ENCODE data around the gene ULBP1. TPM values are rescaled to one million over a fixed set of nuclear protein-coding genes. Genes with fewer than 3 reads are reported as not detected.
"Not testable (repeated sequence)": the region's sequence is repeated elsewhere in the genome, so short reads cannot be mapped to it uniquely, and the experiment has no call there.

Gene ULBP1
- total RNA-seq, 1 donor from 2014 or later: 2.0 TPM

DNA sequence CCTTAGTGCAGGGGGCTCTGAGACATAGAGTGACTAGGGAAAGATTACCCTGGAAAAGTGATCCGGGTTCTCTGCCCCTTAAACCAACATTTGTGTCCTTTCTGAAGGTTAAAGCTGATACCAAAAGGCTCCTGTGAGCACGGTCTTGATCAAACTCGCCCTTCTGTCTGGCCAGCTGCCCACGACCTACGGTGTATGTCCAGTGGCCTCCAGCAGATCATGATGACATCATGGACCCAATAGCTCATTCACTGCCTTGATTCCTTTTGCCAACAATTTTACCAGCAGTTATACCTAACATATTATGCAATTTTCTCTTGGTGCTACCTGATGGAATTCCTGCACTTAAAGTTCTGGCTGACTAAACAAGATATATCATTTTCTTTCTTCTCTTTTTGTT is 15.1 kb upstream of the ULBP1 start:
- intact Hi-C loops (cut with micrococcal nuclease): no loop called here

DNA sequence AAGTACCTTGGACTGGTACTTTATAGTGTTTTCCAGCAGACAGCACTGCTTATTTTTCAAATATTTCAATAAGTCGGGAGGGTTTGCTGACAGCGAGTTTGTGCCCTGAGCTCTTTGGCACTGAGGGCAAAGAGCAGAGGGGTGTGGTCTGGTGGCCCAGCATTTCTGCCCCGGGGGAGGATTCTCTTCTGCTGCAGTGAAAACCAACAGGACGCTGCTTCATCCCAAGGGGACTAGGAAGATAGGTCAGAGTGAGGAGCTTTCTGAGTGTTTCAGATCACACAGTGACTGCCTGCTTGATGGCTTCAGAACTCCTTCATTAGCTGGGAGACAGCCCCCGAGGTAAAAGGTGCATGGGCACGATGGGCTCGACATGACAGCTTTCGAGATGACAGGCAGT is 13.3 kb upstream of the ULBP1 start:
- intact Hi-C loops (cut with micrococcal nuclease): no loop called here

DNA sequence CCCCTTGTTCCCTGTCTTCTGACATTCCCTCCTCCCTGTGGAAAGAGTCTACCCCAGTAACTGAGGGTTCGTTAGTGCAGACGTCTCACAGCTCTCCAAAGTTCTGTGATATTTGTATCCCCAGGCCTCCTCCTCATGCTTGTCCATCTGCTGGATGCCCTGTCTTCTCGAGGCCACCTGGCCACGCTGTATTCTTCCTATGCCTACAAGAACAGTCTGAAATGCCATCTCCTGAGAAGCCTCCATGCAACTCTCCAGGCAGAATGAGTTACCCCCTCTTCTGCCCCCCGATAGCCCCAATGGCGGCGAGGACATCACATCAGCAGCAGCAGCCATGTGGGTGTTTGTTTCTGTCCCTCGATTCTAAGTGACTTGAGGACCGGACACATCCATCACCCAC is 12.6 kb upstream of the ULBP1 start:
- intact Hi-C loops (cut with micrococcal nuclease): no loop called here

DNA sequence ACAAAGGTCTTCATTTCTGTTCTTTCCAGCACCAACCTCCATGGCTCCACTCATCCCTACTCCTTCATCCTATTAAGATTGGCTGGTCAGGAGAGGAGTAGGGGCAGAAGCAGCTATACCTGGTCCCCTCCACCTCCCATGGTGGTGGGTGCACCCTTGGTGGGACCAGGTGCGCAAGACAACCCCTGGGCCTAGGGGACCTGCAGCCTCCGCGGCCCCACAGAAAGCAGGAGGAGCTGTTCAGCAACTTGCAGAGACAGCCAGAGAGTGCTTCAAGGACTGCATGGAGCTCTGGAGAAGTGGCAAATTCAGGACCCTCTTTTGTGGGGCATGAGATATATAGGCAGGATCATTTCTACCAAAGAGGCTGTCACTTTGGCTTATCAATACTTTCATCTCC is 12.1 kb upstream of the ULBP1 start:
- intact Hi-C loops (cut with micrococcal nuclease): no loop called here

DNA sequence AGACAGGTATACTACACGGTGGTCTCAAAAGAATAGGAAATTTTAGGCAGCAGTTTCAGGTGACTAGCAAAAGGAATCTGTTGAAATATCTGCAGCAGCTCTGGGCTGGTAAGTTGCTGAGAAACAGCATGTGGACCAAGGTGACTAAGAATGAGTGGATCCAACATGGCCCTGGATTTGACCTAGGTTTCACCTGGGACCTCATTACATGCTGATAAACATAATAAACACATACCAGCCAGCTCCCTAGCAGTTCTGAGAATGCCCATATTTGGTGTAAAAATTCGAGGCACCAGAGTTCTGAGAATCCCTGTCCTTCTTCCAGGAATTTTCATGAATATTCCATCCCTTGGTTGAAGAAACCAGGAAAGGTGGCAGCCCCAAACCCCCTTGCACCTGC is 10.4 kb upstream of the ULBP1 start:
- intact Hi-C loops (cut with micrococcal nuclease): not testable (repeated sequence)

DNA sequence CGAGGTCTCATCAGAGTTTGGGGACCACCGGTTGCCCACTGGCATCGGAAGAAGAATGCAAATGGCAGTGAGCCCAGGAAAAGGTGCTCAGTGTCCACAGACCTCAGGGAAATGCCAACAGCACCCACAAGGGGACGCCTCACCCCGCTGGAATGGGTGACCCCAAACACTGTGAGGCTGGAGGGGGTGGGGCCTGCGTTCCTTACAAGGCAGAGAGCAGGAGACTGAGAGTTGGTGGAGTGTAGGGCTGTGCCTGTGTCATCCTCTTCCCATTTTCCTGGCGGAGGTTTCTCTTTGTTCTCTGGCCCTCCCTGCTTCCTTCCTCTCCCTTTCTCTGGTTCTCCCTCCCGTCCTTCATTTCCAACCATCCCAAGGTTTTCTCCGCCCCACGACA is 9.8 kb upstream of the ULBP1 start:
- intact Hi-C loops (cut with micrococcal nuclease): not testable (repeated sequence)

DNA sequence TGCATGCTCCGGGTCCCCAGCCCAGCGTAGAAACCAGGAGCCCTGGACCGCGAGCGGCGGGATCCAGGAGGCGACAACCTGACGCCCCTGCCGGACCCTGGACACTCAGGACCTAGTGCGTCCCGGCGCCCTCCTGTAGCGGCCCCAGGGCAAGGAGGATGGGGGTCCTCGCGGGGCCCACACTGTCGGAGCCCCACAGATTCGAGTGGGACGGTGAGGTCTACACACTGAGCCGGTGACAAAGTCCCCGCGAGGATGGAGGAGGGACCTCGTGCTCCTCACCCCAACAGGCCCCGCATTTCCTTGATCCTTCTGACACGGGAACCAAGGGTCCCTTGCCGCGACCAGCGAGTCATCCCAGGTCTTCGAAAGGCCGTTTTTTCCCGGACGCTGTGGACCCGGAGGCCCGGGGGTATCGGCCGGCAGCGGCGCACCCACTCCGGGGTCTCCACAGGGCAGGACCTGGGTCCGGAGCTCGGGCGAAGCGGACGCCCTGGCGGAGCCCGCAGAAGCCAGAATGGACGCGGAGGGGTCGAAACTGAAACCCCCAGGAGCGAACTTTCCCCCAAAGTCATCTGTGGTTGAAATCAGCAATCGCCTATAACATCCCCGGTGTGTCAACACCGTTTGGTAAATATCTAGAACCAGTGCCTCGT is 9.3 kb upstream of the ULBP1 start:
- intact Hi-C loops (cut with micrococcal nuclease): not testable (repeated sequence)

DNA sequence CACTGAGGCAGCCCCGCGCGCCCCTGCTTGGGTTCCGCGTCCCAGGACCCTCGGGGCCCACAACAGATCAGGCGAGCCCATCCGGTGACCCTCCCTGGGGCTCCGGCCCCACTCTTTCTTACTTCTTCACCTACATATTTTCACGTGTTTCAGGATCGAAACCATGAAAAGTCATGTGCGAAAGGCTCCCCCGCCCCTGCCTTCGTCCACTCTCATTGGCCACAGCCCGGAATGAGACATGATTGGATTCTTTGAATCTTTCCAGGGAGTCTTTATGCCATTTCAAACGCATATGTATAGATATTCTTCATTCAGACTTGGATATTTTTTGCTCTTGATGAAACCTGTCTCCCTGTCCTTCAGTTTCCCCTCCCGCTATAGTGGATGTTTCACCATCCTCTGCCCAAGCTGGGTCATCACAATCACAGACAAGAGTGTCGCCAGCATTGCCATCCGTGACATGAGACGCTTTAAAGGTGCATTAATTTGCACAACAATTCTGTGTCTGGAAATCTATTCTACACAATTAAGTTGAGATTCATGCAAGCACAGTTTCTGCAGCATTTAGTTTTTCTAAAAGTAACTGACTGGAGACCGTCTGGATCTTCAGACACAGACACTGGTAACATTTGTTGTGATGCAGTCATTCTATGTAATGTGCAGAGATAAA is 8.6 kb upstream of the ULBP1 start:
- intact Hi-C loops (cut with micrococcal nuclease): not testable (repeated sequence)

DNA sequence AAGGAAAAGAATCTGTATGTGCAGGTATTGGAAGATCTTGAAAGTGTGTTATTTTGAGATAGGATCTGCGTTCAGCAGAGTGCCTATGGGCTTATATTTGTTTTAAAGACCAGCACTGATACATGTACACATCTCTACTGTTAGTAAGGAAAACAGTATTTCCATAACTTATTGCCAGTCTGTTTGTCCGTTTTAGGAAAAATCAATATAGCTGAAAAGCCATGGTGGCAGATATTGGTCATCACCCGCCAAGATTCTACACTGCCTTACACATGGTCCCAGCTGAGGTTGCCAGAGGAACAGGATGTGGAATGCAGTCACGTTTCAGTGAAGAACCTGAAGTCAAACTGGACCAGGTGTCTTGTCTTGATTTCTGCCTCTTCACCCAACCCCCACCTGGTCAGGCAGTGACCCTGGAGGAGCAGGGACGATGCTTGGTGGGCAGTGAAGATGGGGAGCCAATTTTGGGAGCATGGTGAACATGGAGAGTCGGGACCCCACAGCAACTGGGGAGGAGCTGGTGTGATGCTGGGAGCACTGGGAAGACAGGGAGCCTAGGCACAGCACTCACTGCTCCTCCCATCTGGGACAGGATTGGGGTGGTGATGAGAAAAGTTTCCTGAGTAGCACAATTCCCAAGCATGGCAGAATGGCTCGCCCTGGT is 8.0 kb upstream of the ULBP1 start:
- intact Hi-C loops (cut with micrococcal nuclease): loop anchor here (1.0 kb wide), 1 partner anchor 59 kb away; no protein-coding TSS in a partner anchor

DNA sequence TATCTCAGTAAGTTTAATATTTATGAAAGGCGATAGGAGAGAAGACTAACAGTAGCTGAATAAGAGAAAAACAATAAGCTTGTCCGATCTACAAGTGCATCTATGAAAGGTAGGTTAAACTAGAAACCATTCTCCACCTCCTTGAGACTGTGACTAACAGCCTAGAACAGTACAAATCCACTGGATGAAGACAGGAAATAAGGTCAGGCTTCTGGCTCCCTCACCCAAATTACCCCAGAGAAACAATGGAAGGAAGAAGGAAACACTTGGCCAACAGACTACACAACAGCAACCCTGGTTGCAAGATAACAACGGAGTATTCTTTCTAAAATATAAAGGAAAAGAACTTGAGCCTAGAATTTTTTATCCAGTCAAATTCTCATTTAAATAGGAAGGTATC is 5.6 kb upstream of the ULBP1 start:
- intact Hi-C loops (cut with micrococcal nuclease): not testable (repeated sequence)

DNA sequence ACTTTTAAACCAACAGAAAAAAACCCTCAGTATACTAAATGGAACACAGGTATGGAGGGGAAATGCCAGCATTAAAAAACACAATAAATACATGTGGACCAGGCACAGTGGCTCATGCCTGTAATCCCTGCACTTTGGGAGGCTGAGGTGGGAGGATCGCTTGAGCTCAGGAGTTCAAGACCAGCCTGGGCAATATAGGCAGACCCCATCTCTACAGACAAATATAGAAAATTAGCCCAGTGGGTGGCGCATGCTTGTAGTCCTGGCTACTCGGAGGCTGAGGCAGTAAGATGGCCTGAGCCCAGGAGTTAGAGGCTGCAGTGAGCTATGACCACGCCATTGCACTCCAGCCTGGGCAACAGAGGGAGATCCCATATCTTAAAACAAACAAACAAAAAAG is 3.9 kb upstream of the ULBP1 start:
- intact Hi-C loops (cut with micrococcal nuclease): loop anchor here (5.0 kb wide), 1 partner anchor 33 kb away; no protein-coding TSS in a partner anchor

DNA sequence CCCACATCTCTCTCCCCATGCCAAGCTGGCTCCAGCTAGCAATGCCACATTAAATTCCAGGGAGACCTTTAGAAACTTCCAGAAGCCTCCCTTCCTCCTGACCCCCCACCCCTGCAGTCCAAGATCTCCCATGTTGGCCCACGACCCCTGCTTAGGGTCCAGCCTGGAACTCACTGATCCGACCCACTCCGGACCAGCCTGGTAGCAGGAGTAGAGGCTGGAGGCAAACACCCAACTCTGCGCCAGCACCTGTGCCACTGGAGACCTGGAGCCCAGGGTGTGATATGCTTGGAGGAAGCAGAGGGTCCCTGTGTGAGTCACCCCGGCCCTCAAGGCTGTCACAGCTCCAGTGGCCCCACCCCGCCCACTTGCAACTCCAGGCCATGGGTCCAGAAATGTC is 3.3 kb upstream of the ULBP1 start:
- intact Hi-C loops (cut with micrococcal nuclease): loop anchor here (5.0 kb wide), 1 partner anchor 33 kb away; no protein-coding TSS in a partner anchor

DNA sequence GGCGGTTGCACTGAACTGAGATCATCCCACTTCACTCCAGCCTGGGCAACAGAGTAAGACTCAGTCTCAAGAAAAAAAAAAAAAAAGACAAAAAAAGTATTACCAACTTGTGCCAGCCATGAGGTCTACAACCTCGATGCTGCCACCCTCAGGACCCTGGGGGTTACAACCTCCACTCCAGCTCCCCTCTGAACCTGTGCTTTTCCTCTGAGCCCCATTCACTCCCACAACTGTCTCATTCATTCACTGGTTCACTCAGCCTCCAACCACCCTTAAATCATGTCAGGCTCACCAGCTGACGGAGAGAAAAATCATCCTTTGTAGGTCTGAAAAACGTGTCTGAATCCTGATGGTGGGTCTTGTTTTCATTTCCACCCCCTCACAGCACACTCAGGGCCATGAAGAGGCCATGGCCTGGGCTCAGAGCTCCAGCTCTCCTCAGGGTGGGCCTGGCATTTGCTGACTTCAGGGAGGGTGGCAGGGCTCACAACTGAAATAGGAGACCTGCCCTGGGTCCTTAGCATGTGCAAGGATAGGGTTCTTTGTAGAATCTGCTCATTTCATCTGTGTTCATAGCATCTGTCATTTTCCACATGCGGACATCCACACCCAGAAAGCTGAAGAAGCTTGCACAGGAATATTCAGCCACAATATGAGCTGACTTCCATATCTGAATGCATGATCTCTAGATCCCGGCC is 1.9 kb upstream of the ULBP1 start:
- intact Hi-C loops (cut with micrococcal nuclease): loop anchor here (5.0 kb wide), 1 partner anchor 35 kb away; no protein-coding TSS in a partner anchor

DNA sequence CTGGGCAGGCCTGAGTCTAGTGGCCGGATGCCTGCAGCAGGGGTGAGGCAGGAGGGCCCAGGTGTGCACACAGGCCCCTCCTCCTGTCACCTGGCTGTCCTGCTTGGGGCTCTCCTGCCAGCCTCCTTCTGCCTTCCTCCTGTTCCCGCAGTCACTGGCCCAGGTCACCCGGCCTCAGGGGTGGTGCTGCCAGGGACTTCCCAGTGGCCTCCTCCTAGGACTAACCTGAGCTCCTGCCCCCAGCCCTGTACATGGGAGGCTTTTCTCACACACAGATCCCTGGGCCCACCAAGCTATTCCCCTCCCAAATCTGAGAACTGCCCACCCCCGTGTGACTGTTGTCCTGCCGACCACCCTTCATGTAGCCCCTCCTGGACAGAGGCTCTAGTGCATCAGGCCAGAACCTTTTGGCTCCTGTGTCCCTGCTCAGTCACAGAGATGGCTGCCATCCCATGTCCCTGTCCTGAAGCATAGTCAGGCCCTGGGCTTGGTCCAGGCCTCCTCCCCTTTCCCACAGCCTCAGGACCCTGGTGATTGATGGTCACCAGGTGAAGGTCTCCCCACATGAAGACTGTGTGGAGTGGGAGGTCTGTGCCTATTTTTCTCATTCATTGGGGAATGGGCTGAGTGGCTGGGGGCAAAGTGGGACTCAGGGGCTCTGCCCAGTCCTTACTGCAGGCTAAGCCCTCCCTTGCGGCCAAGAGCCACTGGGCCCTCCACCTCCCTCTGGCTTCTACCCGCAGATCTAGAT is 1.1 kb upstream of the ULBP1 start:
- intact Hi-C loops (cut with micrococcal nuclease): loop anchor here (1.0 to 5.0 kb wide), 5 partner anchors 21 to 107 kb away; partner anchors contain the start of gene ULBP3

DNA sequence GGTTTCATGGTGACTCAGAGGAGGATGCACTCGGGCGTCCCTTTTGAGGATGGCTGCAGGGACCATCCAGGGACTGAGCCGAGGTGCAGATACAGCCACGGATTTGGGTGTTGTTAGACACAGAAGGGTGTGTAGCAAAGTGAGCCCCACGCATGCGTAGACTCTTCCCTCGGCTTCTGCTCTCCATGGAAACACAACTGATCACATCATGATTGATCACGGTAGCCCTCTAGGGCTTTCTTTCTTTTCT is 606 bp upstream of the ULBP1 start:
- intact Hi-C loops (cut with micrococcal nuclease): loop anchor here (1.0 to 5.0 kb wide), 5 partner anchors 22 to 106 kb away; partner anchors contain the start of gene ULBP3

DNA sequence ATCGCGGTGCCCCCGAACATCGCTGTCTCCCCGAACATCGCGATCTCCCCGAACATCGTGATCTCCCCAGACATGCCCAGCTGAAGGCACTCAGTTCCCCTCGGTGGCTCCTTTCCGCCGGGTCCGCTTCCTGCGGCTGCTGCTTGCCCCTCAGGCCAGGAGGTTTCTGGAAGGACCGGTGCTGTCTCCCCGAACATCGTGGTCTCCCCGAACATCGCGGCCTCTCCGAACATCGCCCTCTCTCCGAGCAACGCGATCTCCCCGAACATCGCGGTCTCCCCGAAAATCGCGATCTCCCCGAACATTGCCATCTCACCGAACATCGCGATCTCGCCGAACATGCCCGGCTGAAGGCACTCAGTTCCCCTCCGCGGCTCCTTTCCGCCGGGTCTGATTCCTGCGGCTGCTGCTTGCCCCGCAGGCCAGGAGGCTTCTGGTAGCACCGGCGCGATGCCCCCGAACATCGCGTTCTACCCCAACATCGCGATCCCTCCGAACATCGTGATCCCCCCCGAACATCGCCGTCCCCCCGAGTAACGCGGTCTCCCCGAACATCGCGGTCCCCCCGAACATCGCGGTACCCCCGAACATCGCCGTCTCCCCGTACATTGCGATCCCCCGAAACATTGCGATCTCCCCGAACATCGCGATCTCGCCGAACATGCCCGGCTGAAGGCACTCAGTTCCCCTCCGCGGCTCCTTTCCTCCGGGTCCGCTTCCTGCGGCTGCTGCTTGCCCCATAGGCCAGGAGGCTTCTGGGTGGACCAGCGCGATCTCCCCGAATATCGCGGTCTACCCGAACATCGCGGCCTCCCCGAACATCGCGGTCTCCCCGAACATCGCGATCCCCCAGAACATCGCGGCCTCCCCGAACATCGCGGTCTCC is 808 bp downstream of the ULBP1 start:
- intact Hi-C loops (cut with micrococcal nuclease): loop anchor here (5.0 kb wide), 1 partner anchor 37 kb away; no protein-coding TSS in a partner anchor

DNA sequence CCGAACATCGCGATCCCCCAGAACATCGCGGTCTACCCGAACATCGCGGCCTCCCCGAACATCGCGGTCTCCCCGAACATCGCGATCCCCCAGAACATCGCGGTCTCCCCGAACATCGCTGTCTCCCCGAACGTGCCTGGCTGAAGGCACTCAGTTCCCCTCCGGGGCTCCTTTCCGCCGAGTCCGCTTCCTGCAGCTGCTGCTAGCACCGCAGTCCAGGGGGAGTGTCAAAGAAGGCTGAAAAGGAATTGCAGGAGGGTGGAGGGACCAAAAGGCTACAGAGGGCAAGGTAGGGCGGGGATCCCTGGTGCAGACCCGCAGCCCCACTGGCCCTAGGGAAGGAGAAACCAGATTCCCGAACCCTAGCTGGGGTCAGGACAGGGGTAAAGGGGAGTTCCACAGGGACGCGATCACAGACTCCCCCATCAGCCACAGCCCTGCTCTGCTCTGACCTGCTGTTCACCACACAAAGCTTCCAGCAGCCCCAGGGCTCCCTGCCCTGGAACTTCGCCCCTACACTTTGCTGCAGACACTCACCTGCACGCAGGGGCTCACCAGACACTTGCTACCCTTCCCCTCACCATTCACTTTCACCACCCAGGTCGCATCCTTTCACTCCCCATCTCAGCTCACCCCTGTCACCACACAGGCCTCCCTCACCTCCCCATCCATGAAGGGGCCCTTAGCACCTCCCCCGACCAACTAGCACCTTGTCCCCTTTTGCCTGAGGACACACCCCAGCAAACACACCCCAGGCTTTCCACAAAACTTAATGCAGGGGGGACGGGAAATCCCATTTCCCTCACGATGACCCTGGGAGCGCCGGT is 1.7 kb downstream of the ULBP1 start:
- intact Hi-C loops (cut with micrococcal nuclease): no loop called here

DNA sequence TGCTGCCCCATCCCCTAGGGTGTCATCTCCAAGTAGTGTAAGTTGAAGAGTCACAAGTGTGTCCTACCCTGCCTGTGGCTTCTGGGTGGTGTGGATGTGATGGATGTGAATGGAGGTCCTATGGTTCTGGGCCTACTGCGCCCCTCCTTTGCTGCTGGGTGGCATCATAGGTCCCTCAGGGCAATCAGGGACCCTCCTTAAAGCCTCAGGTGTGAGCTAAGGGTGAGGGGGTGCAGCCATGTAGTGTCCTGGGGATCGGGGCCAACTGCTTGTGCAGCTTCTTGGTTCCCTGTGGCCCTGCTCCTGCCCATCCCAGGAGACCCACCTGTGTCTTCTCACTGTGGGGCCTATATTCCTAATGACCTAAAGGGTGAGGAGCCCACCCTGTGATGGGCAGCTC is 2.6 kb downstream of the ULBP1 start:
- intact Hi-C loops (cut with micrococcal nuclease): not testable (repeated sequence)

DNA sequence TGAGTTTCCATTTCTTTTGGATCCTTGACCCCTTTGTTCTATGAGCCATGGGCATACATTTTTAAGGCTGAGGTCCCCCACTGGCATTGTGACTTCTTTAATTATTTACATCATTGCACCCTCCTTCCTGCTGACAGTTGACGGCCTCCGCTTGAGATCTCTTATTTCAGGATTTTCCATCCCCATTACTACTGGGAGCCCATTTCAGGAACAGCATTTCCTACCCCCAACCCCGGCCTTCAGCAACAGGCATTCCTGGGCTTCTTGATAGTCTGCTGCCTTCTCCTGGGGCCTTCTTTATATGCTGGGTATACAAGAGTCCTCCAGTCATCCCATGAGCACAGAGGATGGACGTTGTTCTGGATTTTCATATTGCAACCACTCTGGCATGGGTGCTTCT is 3.8 kb downstream of the ULBP1 start:
- intact Hi-C loops (cut with micrococcal nuclease): no loop called here

Data from T-helper 1 cell treated with Interleukin-12 subunit alpha and Interleukin-12 subunit beta and Interleukin-4 antibody, amounts not matched to agents 30 ng/mL and 1 ng/mL, for 36 hours (primary cell).